Memory B cell (primary cell): Measurements from ENCODE around the gene RSPH6A.

Experiments
- ATAC-seq: fragments of 150-1000 bp; cut with Tn5 transposase; 2 replicates; pipeline ENCODE4 v1.10.0; 2021; ENCODE audit warnings: low read depth, mild to moderate bottlenecking, moderate library complexity
- DNase-seq, 2 donors: peaks; one replicate each; pipeline ENCODE4 v3.0.0; 2022; ENCODE audit warnings: low spot score in 2 of 2
- H3K27ac Mint-ChIP-seq: one replicate; pipeline ENCODE4 v1.8.0; 2022; ENCODE audit warnings: mild to moderate bottlenecking, moderate library complexity, mixed read lengths
- H3K27me3 Mint-ChIP-seq: one replicate; pipeline ENCODE4 v1.8.0; 2022; ENCODE audit warnings: mixed read lengths
- H3K36me3 Mint-ChIP-seq: one replicate; pipeline ENCODE4 v1.8.0; 2022; ENCODE audit warnings: mild to moderate bottlenecking, mixed read lengths
- H3K4me1 Mint-ChIP-seq: one replicate; pipeline ENCODE4 v1.8.0; 2022; ENCODE audit warnings: mixed read lengths
- H3K4me3 Mint-ChIP-seq: one replicate; pipeline ENCODE4 v1.8.0; 2022; ENCODE audit warnings: mild to moderate bottlenecking, moderate library complexity, mixed read lengths
- H3K9me3 Mint-ChIP-seq: one replicate; pipeline ENCODE4 v1.8.0; 2022; ENCODE audit warnings: mixed read lengths

RSPH6A gene

GRCh38 chr19:45842198-45842597 is 27.1 kb upstream of the RSPH6A start:
- no peaks in the 10 kb centered on the region for H3K27me3 Mint-ChIP-seq
- no peak for DNase-seq
- no peaks in the 10 kb centered on the region for H3K9me3 Mint-ChIP-seq
- no peak overlapping the region for H3K27ac Mint-ChIP-seq
- ATAC-seq = no peak
- H3K36me3 Mint-ChIP-seq = peaks cover 40% of the 10 kb centered on the region
- H3K4me3 Mint-ChIP-seq = no peak overlapping the region
- H3K4me1 Mint-ChIP-seq = no peaks in the 10 kb centered on the region

- DNase-seq (no peak), ATAC-seq (no peak)
- H3K27me3 Mint-ChIP-seq = no peaks in the 10 kb centered on the region
- no peak overlapping the region for H3K4me3 Mint-ChIP-seq
- H3K36me3 Mint-ChIP-seq = peaks cover 35% of the 10 kb centered on the region
- H3K4me1 Mint-ChIP-seq = no peaks in the 10 kb centered on the region
- H3K27ac Mint-ChIP-seq = no peak overlapping the region
- no peaks in the 10 kb centered on the region for H3K9me3 Mint-ChIP-seq
Observed at GRCh38 chr19:45834970-45835369, 19.9 kb upstream of the RSPH6A start.

DNA sequence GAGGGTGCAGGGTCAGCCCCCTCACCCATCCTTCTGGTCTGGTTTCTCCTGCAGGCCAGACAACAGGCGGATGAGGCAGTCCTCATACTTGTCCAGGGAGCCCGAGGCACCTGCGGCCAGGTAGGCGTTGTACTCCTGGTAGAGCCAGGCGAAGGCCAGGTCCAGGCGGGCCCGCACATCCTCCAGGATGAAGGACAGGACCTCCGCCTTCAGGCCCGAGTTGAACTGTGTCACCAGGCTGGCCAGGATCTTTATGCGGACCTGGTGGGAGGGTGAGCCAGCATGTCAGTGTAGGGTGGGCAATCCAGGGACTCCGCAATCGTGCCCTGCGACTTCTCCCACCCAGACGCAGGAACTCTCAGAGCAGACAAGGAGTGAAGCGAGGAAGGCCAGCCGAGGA is 13.8 kb upstream of the RSPH6A start:
- ATAC-seq = no peak
- H3K36me3 Mint-ChIP-seq = peaks cover 43% of the 10 kb centered on the region
- no peaks in the 10 kb centered on the region for H3K9me3 Mint-ChIP-seq
- no peak overlapping the region for H3K27ac Mint-ChIP-seq
- H3K27me3 Mint-ChIP-seq = no peaks in the 10 kb centered on the region
- DNase-seq = no peak
- H3K4me1 Mint-ChIP-seq = peaks cover 3% of the 10 kb centered on the region
- H3K4me3 Mint-ChIP-seq = no peak overlapping the region

DNA sequence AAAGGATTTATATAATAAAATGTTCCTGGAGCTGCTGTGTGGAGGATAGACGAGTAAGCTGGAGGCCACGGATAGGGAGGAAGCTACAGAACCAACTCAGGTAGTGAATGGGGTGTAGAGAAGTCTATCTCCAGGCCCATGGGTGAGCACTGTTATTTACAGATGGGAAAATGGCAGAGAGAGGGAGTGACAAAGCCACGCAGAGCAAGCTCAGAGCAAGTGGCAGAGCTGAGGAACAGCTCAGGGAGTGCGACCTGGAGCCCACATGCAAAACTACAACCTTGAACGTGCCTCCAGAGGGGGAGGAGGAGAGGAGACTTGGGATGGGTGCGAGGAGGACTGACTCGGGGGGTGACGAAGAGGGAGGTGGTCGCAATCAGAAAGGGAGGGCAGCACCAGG is 13.4 kb upstream of the RSPH6A start:
- Mint-ChIP-seq H3K36me3 (peaks cover 43% of the 10 kb centered on the region), H3K4me3 (no peak overlapping the region), H3K4me1 (peaks cover 3% of the 10 kb centered on the region), H3K27me3 (no peaks in the 10 kb centered on the region), H3K27ac (no peak overlapping the region), H3K9me3 (no peaks in the 10 kb centered on the region)
- DNase-seq (no peak), ATAC-seq (no peak)

DNA sequence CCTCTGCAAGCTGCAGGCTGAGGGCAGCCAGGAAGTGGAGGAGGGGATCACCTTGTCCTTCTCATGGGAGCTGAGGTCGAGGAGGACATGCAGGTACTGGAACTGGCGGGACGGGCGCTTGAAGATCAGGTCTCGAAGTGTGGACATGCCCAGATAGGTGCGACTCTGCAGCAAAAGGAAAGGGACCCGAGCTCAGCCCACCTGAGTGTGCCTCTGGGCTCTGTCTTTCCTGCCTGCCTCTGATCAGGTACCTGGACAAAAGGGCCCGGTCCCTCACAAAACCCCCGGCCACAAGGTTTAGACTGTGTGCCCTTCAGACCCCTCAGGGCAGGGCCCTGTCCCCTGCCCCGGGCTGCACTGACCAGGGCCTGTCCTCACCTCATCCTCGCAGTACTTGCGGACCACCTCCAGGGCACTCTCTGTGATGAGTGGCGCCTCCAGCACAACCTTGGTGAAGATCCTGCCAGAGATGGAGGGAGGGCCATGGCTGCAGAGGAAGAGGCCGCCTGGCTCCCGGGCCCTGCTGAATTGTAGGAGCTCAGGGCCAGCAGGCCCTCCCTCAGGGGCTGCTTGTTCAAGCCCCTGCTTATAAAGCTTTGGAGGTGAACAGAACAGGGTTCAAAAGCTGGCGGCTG is 12.5 kb upstream of the RSPH6A start:
- ATAC-seq (no peak), DNase-seq (no peak)
- Mint-ChIP-seq H3K27me3 (no peaks in the 10 kb centered on the region), H3K36me3 (peaks cover 43% of the 10 kb centered on the region), H3K27ac (no peak overlapping the region), H3K9me3 (no peaks in the 10 kb centered on the region), H3K4me3 (no peak overlapping the region), H3K4me1 (peaks cover 3% of the 10 kb centered on the region)

DNA sequence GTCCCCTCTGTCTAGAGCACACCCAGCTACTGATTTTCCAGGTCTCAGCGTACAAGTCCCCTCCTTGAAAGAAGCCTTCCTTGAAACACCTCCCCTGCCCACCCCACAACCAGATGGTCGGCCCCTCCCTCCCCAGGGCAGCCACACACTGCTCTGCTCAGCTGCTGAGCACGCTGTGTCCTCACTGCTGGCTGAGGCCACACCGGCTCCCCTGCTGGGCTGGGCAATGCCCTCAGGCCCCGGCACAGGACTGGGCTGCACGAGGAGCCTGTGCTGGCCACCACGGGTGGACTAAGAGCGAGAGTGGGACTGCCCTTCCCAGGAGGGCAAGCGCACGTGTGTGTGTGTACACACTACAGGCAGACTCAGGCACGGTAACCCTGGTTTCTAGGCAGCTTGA is 11.8 kb upstream of the RSPH6A start:
- no peaks in the 10 kb centered on the region for H3K27me3 Mint-ChIP-seq

DNA sequence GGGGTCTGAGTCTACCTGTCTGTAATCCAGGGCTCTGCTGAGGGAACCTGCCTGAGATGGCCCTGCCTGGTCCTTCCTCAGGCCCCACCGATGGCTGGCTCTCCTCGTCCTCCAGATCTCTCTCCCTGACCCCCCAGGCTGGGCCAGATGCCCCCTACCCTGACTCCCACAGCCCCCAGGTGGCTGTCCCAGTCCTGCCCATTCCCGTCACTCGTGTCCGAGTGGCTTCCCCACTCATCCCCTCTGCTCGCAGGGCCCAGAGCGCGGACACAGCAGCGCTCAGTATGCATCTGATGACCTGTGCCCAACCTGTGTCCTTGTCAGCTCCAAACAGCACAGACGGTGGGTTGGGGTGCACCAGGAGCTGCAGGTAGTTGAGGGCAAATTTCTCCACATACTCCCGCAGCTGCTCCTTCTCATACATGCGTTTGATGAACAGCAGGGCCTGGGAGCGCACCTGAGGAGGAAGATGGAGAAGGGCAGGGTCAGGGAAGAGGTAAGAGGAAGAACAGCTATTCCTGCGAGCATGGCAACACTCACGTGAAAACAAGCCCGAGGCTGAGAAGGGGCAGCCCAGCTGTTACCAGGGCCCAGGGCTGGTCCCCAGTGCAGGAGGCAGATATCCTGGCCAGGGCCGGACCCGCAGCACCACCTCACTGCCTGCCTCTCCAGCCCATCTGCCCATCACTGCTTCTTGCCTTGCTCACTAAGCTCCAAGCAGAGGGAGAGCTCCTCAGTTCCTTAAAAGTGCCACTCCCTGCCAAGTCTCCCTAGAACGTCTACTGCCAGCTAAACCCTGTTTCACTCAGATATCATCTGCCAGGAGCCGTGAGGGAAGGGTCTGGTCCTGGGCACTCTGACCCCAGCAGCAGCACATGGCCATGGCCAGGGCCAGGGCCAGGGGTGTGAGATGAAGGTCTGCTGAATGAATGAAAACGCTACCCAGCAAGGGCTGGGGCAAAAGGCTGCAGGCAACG is 11.1 kb upstream of the RSPH6A start:
- Mint-ChIP-seq H3K4me3 (no peak overlapping the region), H3K9me3 (no peaks in the 10 kb centered on the region), H3K27me3 (no peaks in the 10 kb centered on the region), H3K36me3 (peaks cover 37% of the 10 kb centered on the region), H3K4me1 (peaks cover 3% of the 10 kb centered on the region), H3K27ac (no peak overlapping the region)
- DNase-seq = no peak
- ATAC-seq = no peak

More for the DNA sequence above, 11.8 kb upstream of the RSPH6A start:
- Mint-ChIP-seq H3K4me3 (no peak overlapping the region), H3K9me3 (no peaks in the 10 kb centered on the region), H3K36me3 (peaks cover 40% of the 10 kb centered on the region), H3K27ac (no peak overlapping the region), H3K4me1 (peaks cover 3% of the 10 kb centered on the region)
- ATAC-seq (no peak), DNase-seq (no peak)

- Mint-ChIP-seq H3K4me1 (peaks cover 3% of the 10 kb centered on the region), H3K27ac (no peak overlapping the region), H3K4me3 (no peak overlapping the region), H3K36me3 (peaks cover 35% of the 10 kb centered on the region), H3K27me3 (no peaks in the 10 kb centered on the region), H3K9me3 (no peaks in the 10 kb centered on the region)
- DNase-seq = no peak
- no peak for ATAC-seq
Observed at GRCh38 chr19:45825263-45825605, 10.1 kb upstream of the RSPH6A start.

GRCh38 chr19:45824531-45825262 is 9.6 kb upstream of the RSPH6A start:
- Mint-ChIP-seq H3K4me3 (no peak overlapping the region), H3K27ac (no peak overlapping the region), H3K27me3 (no peaks in the 10 kb centered on the region), H3K4me1 (peaks cover 3% of the 10 kb centered on the region), H3K36me3 (peaks cover 30% of the 10 kb centered on the region), H3K9me3 (no peaks in the 10 kb centered on the region)
- DNase-seq (no peak), ATAC-seq (no peak)

DNA sequence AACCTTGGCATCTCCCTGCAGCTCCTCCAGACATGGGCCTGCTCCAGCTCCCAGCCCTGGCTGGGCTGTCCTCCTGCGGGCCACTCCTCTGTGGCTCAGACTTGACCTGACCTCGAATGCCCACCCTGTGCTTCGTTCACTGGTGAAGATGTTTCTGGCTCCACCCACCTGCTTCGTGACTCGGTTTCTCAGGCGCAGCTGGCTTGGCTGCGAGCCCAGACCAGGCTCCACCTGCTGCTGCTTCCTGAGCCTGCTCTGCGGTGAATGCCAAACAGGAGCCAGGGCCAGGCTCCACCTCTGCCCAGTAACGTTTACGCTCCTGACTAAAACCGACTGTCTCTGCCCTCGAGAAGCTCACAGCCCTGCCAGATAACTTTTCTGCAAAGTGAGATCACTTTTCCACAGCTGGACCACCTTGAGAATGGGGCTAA is 8.9 kb upstream of the RSPH6A start:
- Mint-ChIP-seq H3K27me3 (no peaks in the 10 kb centered on the region), H3K36me3 (peaks cover 29% of the 10 kb centered on the region), H3K9me3 (no peaks in the 10 kb centered on the region), H3K4me3 (no peak overlapping the region), H3K4me1 (peaks cover 3% of the 10 kb centered on the region), H3K27ac (no peak overlapping the region)
- no peak for DNase-seq
- no peak for ATAC-seq

DNA sequence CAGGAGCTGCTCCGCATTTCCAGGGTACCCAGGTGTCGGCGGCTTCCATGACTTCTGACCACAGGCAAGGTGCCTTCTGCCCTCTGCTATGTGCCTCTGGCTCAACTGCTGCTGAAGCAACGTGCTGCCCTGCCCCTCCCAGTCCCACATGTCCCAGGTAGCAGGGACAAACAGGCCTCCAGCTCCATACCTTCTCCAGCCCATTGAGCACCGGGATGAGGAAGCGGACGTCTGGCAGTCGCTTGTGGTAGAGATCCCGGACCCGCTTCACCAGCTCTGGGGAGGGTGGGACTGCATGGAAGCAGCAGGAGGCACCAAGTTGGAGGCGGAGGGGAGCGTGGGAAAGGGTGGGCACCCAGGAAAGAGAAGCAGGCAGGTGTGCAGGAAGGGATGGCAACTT is 8.1 kb upstream of the RSPH6A start:
- no peak overlapping the region for H3K4me3 Mint-ChIP-seq
- no peaks in the 10 kb centered on the region for H3K9me3 Mint-ChIP-seq
- DNase-seq (no peak), ATAC-seq (no peak)
- no peaks in the 10 kb centered on the region for H3K27me3 Mint-ChIP-seq
- no peaks in the 10 kb centered on the region for H3K4me1 Mint-ChIP-seq
- H3K27ac Mint-ChIP-seq = no peak overlapping the region
- peaks cover 22% of the 10 kb centered on the region for H3K36me3 Mint-ChIP-seq

- H3K27me3 Mint-ChIP-seq = no peaks in the 10 kb centered on the region
- ATAC-seq = no peak
Observed at GRCh38 chr19:45822716-45823115, 7.6 kb upstream of the RSPH6A start.

GRCh38 chr19:45821570-45821969 is 6.5 kb upstream of the RSPH6A start:
- Mint-ChIP-seq H3K4me1 (peaks cover 3% of the 10 kb centered on the region), H3K27me3 (no peaks in the 10 kb centered on the region), H3K4me3 (no peak overlapping the region), H3K9me3 (no peaks in the 10 kb centered on the region), H3K27ac (no peak overlapping the region), H3K36me3 (peaks cover 14% of the 10 kb centered on the region)
- DNase-seq = no peak
- ATAC-seq = no peak

More at GRCh38 chr19:45822716-45823115, 7.6 kb upstream of the RSPH6A start:
- peaks cover 18% of the 10 kb centered on the region for H3K36me3 Mint-ChIP-seq
- no peak overlapping the region for H3K4me3 Mint-ChIP-seq
- H3K9me3 Mint-ChIP-seq = no peaks in the 10 kb centered on the region
- no peak for DNase-seq
- H3K27ac Mint-ChIP-seq = no peak overlapping the region
- no peaks in the 10 kb centered on the region for H3K4me1 Mint-ChIP-seq

GRCh38 chr19:45821103-45821521 is 6.0 kb upstream of the RSPH6A start:
- Mint-ChIP-seq H3K4me3 (no peak overlapping the region), H3K9me3 (no peaks in the 10 kb centered on the region), H3K4me1 (peaks cover 3% of the 10 kb centered on the region), H3K27ac (no peak overlapping the region), H3K36me3 (peaks cover 13% of the 10 kb centered on the region), H3K27me3 (no peaks in the 10 kb centered on the region)
- DNase-seq (no peak), ATAC-seq (no peak)
